Amniotic stem cell (primary cell): ENCODE data around the gene ATP8B1.
"Not testable (repeated sequence)": the region's sequence is repeated elsewhere in the genome, so short reads cannot be mapped to it uniquely, and the experiment has no call there.

Experiments used
- DNase-seq: peaks from one replicate; lab custom pipeline; 2025; lab: John Stamatoyannopoulos, UW

ATP8B1 gene

GRCh38 chr18:57719211-57719935 lies 83.7 kb downstream of the ATP8B1 start:
- DNase-seq, result not testable (repeated sequence)

- no peak for DNase-seq
Observed at GRCh38 chr18:57716549-57716948, 86.6 kb downstream of the ATP8B1 start.

DNA sequence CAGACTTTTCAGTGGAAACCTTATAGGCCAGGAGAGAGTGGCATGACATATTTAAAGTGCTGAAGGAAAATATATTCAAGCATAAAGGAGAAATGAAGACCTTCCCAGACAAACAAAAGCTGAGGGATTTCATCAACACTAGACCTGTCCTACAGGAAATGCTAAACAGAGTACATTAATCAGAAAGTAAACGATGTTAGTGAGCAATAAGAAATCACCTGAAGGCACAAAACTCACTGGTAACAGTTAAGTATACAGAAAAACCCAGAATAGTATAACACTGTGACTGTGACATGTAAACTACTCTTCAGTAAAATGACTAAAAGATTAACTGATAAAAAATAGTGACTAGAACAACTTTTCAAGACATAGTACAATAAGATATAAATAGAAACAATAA lies 87.4 kb downstream of the ATP8B1 start:
- no peak for DNase-seq

GRCh38 chr18:57715073-57715472 lies 88.0 kb downstream of the ATP8B1 start:
- no peak for DNase-seq

GRCh38 chr18:57710226-57710625 lies 92.9 kb downstream of the ATP8B1 start:
- DNase-seq, result no peak

DNA sequence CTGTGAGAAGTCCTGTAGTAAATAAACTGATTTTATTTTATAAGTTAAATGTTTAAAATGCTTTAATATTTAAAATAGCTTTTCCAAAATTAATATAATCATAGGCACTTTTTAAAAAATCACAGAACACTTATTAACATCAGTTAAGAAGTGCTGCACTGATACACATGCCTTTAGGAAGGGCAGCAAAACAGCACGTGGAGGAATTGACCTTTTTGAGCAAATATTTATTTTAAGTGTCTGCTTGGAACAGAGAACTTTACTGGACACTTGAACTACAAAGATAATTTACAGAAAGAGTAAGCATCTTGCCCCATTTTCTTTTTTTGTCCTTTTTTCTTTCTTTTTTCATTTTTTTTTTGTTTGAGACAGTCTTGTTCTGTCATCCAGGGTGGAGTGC lies 93.8 kb downstream of the ATP8B1 start:
- DNase-seq, result no peak

- no peak for DNase-seq
Observed at GRCh38 chr18:57708288-57708687, 94.8 kb downstream of the ATP8B1 start.

- DNase-seq, result no peak
Observed at GRCh38 chr18:57705832-57706595, 97.1 kb downstream of the ATP8B1 start.

GRCh38 chr18:57705011-57705410 lies 98.1 kb downstream of the ATP8B1 start:
- no peak for DNase-seq

GRCh38 chr18:57698571-57699276 lies 104.4 kb downstream of the ATP8B1 start:
- DNase-seq, result peak; percentile 15

DNA sequence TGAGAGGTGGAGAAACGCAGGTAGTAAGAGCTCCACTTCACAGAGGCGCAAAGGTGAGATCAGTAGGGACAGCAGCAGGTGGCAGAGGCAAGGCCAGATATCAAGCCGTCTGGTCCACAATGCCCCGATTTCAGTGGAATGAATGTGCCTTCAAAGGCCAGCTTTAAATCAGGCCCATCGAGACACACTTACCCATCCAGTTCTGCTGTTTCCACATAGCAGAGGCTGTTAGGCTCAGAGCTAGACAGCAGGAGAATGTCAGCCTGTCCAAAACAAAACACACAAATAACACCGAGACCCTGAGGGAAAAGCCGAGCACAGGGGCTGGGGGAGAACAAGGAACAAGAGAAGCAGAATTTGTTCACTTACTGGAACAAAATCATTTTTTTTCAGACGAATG lies 105.7 kb downstream of the ATP8B1 start:
- no peak for DNase-seq

DNA sequence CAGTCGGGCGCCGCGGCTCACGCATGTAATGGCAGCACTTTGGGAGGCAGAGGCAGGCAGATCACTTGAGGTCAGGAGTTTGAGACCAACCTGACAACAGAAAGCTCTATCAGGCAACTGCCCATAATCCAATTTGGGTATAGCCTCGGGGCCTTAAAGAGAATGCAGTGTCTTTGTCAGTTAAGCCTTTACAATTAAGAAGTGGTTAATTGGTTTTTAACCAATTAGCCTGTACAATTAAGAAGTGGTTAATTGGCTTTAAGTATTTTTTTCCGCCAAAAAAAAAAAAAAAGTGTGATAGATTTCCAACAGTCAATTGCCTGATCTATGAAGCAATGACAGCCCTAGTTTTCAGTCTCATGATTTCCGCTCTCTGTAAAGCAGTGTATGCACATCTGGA lies 106.8 kb downstream of the ATP8B1 start:
- no peak for DNase-seq

DNA sequence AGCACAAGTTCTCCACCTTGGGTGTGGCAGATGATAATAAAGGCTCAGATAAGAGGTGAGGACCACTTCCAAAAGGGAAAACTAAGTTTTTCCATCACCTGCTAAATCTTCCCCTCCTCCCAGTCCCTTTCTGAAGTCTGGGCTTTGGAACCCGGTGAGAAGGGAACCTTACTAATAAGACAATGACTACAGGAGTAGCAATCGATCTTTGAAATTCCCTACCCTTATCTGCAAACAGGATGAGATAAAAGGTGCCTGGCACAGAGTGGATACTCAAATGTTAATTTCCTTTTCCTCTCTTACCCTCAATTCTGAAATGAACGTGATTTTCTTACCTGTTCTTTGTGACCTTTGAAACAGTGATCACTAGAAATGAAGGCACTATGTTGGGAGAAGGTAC lies 111.8 kb downstream of the ATP8B1 start:
- DNase-seq, result no peak

DNA sequence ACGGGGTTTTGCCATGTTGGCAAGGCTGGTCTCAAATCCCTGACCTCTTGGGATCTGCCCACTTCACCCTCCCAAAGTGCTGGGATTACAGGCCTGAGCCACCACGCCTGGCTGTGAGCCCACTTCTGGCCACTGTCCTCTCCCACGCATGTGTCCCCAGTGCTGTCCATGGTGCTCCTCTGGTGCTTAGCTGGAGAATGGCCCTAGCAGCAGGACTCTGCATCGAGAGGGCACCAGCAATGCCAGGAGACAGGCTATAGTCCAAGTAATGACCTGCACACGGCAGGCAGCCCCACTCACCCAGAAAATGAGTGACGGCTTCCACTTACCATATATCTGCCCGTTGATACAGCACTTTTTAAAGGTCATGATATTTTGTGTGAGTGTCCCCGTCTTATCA lies 115.1 kb downstream of the ATP8B1 start:
- DNase-seq, result no peak

- DNase-seq, result no peak
Observed at GRCh38 chr18:57683470-57683869, 119.6 kb downstream of the ATP8B1 start.

DNA sequence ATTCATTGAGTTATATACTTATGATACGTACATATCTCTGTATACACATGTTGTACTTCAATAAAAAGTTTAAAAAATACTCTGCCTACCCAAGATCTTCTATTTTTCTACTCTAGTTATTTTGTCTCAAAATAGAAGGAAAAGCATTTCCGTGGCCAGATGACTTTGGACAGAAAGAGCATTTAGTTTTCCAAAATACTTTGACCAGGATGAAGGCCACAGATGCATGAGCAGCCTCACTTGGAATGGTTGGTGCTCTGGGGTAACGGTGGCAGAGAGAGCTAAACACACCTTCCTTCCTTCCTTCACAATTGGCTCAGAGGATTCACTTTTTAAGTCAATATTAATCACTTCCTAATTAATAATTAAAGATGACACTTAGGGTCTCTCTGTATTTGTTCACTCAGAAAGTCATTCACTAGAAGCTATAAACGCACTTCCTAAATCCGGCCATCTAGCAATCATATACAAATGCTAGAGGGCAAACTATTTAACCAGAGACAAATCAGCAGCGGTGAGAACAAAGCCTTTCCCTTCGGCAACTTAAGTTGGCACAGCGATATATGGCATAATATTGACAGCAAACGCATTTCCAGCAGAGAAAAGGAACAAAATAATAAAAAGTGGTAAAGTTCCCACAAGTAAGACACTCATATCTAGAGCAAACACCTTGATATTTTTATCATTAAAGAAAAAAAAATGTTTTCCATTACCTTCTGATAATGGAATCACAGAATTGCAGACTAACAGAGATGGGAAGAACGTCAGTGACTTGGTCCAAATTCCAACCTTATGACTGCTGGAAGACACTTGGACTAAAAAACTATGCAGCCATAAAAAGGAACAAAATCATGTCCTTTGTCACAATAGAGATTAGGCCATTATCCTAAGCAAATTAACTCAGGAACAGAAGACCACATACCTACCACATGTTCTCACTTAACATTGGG lies 125.6 kb downstream of the ATP8B1 start:
- DNase-seq, result no peak

DNA sequence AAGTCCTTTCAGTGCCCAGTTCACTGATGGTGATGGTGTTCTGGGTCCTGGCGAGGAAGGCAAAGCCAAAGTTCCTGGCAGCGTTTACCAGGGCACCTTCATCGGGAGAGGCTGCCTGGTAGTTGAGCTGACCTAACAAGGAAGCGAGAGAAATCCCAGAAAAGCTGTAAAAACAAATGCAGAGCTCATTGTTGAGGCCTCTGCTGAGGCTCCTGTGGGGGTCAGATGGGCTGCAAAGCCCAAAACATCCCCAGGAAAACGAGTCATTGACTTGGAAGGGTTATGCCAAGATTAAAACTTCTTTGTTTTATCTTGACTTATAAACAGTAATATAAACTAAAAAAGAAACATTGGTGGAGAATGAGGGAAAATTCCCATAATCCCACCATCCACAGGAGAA lies 128.2 kb downstream of the ATP8B1 start:
- no peak for DNase-seq

DNA sequence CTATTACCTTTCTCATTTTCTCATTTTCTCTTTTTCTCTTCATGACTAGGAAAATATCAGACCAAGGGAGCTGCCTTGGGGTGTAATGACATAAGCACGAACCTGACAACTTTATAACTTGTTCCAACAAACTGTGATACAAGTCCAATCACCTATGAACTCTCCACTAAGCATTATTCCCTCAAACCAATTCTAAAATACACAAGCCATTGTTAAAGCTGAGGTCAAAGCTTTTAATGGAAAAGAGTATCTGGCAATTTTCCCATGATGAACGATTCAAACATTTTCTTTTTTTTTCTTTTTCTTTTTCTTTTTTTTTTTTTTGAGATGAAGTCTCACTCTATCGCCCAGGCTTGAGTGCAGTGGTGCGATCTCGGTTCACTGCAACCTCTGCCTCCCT lies 133.1 kb downstream of the ATP8B1 start:
- no peak for DNase-seq

GRCh38 chr18:57668021-57668420 lies 135.1 kb downstream of the ATP8B1 start:
- no peak for DNase-seq

GRCh38 chr18:57666818-57667497 lies 136.2 kb downstream of the ATP8B1 start:
- DNase-seq, result no peak

DNA sequence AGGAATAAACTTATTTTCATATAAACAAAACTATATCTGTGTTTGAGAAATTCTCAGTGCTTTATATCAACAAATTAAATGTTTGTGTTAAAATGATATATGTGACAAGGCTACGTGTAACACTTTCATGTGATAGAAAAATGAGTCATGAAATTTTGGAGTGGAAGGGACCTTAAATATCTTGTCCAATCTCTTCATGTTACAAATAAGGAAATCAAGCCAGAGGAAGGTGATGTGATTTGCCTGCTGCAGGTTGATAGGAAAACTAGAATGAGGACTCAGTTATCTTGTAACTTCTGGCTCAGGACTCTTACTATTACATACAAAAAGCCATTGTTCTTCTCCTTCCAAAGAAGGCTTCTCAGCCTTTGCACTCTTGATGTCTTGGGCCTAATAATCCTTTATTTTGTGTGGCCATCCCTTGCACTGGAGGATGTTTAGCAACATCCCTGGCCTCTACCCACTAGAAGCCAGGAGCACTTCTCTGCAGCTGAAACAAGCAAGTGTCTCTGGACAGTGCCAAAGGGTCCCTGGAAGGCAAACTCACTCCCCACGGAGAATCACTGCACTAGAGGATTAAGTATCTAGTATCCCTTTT lies 138.4 kb downstream of the ATP8B1 start:
- no peak for DNase-seq
